GDM1 (cell line): Measurements from ENCODE around the gene SNRNP35.
"Not testable (repeated sequence)": the region's sequence is repeated elsewhere in the genome, so short reads cannot be mapped to it uniquely, and the experiment has no call there.

Source experiments
- DNase-seq: peaks from one replicate; lab custom pipeline; 2025; lab: John Stamatoyannopoulos, UW

The SNRNP35 gene

DNA sequence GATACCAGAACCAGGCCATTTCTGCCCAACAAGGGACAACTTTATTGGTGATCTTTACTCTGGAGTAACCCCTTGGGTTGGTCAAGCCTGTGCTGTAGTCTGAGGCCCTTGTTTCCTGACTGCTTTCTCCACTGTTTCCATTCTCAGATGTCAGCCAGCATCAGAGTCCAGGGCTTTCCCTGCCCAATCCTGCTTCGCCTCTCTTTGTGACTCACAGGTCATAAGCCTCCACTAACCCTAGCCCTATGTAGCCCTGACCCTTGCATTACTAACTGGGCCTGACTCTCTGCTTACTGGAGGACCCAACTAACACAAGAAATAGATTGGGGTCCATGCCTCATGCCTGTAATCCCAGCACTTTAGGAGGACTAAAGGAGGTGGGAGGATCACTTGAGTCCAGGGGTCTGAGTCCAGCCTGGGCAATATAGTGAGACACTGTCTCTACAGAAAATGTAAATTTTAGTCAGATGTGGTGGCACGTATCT is 8.6 kb upstream of the SNRNP35 start:
- no peak for DNase-seq

DNA sequence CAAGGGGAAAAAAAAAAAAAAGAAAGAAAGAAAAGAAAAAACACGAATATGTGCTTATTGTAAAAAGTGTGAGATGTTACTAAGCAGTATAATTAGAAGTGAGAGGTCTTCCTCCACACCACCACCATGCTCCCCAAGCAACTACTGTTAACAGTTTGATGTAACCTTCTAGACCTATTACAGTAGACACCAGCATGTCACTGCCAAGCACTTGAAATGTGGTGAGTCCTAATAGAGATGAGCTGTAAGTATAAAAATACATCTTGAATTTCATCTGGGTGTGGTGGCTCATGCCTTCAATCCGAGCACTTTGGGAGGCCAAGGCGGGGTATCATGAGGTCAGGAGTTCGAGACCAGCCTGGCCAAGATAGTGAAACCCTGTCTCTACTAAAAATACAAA is 8.1 kb upstream of the SNRNP35 start:
- DNase-seq: no peak

DNA sequence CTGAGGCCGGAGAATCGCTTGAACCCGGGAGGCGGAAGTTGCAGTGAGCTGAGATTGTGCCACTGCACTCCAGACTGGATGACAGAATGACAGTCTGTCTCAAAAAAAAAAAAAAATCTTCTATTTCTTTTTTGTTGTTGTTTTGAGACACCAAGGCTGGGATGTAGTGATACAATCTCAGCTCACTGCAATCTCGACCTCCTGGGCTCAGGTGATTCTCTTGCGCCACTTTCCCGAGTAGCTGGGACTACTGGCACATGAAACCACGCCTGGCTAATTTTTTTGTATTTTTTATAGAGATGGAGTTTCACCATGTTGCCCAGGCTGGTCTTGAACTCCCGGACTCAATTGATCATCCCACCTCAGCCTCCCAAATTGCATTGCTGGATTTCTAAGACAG is 7.3 kb upstream of the SNRNP35 start:
- DNase-seq: no peak

DNA sequence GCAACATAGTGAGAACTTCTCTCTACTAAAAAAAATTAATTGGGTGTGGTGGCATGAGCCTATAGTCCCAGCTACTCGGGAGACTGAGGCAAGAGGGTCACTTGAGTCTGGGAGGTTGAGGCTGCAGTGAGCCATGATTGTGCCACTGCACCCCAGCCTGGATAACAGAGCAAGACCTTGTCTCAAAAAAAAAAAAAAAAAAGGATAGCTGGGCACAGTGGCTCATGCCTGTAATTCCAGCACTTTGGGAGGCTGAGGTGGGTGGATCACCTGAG is 5.7 kb upstream of the SNRNP35 start:
- DNase-seq: not testable (repeated sequence)

DNA sequence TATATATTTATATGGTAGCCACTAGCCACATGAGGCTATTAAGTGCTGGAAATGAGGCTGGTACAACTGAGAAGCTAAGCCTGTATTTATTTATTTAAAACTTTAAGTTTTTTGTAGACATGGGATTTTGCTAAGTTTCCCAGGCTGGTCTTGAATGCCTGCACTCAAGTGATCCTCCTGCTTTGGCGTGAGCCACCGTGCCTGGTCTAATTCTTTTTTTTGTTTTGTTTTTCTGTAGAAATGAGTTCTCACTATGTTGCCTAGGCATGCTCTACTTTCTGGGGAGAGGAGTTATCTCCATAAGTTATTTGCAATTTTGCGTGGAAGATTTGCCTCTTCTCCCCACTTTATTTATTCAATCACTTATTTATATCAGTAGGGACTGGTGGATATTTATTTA is 4.8 kb upstream of the SNRNP35 start:
- no peak for DNase-seq

DNA sequence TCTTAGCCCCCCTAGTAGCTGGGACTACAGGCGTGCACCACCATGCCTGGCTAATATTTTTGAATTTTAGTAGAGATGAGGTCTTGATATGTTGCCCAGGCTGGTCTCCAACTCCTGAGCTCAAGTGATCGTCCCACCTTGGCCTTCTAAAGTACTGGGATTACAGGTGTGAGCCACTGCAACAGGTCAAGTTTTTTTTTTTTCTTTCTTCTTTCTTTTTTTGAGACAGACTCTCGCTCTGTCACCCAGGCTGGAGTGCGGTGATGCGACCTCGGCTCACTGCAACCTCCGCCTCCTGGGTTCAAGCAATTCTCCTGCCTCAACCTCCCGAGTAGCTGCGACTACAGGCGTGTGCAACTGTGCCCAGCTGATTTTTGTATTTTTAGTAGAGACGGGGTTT is 5.2 kb downstream of the SNRNP35 start:
- not testable (repeated sequence) for DNase-seq

DNA sequence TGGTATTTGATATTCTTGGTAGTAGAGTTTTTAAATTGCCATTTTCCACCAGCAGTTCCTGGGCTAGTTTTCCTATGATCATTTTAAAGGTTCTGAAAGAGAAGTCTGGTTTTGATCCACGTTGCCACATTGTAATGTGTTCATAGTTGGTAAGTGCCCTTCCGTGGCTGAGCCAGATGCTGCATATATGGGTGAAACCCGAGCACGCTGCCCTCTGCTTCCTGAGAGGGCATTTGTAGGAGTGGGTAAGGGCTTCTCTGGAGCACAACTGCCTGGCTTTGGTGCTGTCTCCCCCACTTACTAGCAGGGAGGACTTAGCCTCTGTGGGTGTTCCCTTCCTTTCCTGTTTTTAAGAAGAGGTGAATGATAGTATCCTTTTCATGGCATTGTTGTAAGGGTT is 7.1 kb downstream of the SNRNP35 start:
- no peak for DNase-seq

DNA sequence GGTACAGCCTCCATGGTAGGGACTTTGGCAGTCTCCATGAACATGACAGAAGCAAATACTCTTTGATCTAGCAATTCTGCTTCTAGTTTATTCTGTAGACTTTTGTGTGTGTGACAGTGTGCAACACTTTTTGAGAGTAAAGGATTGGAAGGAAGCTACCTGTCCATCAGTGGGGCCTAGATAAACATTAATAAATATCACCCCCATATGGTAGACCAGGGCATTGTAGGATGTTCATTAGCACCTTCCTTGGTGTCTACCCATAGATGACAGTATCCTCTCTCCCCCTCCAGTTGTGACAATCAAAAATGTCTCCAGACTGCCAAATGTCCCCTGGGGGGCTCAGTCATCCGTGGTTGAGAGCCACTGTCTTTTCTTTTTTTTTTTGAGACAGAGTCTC is 10.8 kb downstream of the SNRNP35 start:
- no peak for DNase-seq

DNA sequence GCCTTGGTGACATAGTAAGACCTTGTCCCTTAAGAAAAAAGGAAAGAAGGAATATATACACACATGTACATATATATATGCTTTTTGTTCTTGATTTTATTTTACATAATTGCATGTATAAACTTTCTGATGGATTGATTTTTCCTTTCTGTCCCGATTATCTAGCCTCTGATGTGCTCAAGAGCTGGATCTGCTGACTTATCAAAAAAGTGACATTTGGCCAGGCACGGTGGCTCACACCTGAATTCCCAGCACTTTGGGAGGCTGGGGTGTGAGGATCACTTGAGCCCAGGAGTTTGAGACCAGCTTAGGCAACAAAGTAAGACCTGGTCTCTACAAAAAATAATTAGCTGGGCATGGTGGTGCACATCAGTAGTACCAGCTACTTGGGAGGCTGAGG is 12.0 kb downstream of the SNRNP35 start:
- no peak for DNase-seq

DNA sequence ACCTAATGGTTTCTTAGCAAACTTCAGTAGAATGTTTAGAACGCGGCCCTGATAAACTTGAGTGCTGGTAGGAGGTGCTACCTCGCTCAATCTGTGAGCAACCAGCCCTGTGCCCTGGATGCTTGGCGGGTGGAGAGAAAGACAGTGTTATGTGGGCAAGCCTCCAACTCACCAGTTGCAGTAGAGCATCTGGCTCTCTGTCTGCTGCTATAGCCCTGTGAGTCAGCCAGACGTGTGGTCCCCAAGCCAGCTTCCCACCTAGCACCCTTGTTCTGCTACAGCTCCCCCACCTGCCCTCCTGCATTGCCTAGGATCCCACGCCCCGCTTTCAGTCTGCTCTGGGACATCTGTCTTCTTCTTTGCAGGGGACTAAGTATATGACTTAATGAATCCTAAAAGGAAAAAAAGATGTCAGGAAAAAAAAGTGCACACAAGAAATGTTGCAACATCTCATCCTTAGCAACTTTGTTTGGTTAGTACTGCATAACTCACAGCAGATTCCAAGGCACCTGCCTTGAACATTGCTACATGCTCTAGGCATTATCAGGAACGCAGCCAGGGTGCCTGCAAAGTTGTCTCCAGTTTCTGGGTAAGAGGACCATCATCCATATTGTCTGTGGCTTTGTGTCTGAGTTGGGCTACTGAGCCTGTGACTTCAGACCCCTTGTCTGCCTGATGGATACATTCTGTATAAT is 13.6 kb downstream of the SNRNP35 start:
- DNase-seq: no peak

DNA sequence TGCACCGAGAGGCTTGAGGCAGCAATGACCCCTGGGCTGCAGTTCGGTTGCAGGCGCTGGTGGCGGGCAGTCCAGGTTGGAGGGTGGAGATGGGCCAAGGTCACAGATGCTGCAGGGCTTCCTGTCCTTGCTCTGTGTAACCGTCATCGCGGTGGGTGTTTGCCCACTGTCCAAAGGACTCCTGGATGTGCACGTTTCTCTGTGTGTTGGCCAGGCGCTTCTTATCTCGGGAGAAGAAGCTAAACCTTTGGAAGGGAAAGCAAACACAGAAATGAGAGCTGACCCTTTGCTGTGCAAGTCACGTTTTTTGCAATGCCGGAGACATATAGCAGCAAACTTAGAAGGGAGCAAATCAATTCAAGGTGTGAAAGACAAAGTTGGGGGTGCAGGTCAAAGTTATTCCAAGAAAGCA is 14.5 kb downstream of the SNRNP35 start:
- no peak for DNase-seq

DNA sequence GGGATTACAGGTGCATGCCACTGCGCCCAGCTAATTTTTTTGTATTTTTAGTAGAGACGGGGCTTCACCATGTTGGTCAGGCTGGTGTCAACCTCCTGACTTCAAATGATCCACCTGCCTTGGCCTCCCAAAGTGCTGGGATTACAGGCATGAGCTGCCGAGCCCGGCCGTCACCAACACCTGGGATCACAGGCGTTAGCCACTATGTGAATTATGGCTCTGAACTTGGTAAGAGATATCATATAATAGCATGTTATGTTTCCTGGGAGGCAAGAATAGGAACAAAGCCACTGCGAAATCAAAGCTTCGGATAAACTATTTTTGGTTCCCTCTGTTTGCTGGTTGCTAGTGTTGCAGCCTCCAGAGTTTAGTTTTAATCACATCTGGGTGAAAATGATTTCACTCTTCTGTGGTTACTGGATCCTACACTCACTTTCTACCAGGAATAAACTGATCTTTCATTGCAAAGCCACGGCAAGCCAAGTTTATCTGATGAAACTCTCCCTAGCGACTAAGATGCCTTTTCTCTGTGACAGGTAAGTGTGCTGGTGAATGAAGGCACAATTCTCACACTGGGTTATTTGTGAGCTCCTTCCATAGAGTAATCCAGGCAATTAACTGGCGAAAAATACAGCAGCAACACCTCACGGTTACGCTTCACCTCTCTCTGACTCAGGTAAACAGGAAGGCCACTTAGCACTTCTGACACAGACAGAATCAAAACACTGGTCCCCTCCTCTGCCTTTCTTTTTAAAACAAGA is 16.7 kb downstream of the SNRNP35 start:
- DNase-seq: no peak

DNA sequence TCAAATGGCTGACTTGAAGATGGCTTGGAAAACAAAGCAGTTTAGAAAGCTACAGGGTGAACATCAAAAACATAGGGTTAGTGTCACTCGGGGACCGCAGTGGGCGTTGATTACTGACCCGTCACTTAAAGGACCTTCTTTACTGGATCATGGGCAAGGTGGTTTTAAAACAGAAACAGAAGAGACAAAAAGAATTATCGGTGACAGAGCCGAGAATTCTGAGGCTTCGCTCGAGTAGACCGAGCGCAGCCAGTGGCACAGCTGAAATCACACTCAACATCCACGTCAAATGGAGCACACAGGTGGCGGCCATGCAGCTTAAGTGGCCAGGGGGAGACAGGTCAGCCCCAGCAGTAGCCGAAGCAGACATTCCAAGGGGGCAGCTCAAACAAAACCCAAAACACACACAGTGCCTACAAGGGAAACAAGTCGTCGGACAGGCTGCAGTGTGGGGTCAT is 17.3 kb downstream of the SNRNP35 start:
- no peak for DNase-seq

DNA sequence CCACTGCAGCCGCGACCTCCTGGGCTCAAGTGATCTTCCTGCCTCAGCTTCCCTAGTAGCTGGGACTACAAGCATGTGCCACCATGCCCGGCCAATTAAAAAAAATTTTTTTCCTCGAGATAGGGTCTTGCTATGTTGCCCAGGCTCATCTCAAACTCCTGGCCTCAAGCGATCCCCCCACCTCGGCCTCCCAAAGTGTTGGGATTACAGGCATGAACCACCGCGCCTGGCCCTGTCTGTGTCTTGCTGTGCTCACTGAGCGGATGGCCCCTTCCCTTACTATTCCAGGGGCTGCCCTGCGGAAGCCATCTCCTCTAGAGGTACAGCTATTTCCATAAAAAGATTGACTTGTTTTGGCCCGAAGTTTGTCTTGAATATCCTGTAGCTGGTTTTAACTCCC is 20.1 kb downstream of the SNRNP35 start:
- no peak for DNase-seq

DNA sequence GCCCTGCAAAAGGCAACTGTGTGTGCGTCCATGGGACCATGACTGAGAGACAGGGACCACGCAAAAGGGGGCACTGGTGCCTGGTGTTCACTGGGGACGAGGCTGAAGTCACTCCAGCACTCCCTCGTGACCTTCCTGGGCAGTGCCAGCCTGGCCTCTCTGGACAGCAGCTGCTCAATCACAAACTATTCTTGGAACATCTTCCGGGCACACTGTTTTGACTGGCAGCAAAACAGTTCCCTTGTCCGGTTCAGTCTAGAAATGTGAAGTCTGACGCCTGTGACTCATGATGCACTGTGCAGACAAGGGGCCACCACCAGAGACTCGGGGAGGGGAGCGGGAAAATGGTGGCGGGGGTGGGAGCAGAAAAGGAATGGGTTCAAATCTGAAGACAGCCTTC is 20.8 kb downstream of the SNRNP35 start:
- DNase-seq: no peak

DNA sequence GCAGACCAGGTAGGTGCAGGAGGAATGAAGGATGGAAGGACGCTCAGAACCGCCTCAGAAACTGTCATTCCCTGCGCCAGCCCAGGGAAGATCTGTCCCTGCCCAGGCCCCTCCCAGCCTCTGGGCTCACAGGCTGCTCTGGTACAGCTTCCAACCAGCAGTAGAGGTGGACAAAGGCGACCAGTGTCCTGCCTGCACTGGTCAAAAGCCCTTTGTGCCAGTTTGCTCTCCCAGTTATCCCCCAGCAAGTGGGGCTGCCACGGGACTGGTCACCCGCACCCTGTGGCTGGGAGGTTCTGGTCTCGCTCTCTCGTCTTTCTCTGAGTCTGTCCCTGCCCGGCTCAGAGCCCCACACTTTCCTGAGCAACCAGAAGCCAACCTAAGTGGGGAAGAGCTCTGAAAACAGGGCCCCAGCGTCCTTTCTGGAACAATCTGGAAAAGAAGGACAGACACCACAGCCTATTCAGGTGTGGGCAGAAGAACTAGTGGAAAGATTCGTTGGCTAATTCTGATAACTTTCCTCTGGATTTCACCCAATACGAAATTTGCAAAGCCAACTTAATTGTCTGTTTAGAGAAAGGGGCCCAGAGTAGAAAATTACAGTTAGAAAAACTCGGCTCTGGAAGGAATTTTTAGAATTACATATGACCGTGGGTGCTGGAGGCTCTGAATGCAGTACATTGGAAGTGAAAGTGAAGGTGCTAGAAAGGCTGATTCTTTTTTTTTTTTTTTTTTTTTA is 21.7 kb downstream of the SNRNP35 start:
- DNase-seq: no peak

DNA sequence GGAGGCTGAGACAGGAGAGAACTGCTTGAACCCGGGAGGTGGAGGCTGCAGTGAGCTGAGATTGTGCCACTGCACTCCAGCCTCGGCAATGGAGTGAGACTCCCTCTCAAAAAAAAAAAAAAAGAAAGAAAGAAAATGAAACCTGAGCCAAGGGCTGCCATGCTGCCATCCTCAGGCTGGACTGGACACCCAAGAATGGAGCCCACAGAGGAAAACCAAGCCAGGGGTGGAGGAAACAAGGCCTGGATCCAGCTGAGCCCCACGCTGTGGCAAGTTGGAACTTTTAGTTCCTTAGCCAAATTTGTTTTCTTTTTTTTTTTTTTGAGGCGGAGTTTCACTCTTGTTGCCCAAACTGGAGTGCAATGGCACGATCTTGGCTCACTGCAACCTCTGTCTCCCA is 23.3 kb downstream of the SNRNP35 start:
- not testable (repeated sequence) for DNase-seq

DNA sequence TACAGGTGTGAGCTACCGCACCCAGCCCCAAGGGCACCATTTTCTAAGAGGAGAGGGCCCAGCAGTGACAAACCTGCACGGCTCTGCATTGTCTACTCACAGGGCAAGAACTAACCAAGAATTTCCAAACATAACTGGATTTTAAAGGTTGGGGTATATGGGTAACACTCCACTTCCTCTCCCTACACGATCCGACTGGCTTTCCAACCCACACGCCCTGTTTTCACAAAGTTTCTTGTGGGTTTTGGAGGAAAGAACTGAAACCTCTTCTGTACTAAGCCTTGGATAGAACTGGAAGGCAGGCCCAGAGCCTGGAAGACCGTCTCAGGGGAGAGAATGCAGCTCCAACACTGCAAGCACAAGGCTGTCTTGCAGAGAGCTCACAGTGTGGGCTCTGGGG is 24.9 kb downstream of the SNRNP35 start:
- DNase-seq: no peak

DNA sequence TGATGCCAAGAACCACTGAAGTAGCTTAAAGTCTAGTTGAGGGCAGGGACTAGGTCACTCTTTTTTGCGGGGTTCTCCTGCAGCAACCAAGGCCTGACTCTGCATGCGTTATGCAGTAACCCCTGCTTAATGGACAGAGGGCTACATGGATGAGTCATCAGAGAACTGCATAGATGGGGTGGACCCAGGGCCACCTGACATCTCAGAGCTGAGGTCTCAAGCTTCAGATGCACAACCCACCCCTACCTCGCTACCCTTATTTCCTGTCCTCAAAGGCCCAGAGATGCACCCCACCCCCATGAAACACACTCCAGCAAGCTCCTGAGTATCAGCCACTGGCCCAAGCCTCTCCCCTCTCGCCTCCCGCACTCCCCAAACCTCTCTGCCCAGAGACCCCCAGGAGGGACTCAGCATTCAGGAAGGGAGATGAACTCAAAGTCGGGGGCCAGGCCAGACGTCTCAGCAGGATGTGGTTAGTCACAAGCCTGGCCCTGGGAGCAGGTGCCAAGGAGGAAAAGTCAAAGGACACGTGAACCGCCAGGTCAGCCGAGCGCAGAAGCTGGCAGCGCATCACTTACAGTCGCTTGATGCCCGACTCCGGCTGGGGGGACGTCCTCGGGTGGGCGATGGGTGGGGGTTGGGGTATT is 25.8 kb downstream of the SNRNP35 start:
- DNase-seq: no peak

DNA sequence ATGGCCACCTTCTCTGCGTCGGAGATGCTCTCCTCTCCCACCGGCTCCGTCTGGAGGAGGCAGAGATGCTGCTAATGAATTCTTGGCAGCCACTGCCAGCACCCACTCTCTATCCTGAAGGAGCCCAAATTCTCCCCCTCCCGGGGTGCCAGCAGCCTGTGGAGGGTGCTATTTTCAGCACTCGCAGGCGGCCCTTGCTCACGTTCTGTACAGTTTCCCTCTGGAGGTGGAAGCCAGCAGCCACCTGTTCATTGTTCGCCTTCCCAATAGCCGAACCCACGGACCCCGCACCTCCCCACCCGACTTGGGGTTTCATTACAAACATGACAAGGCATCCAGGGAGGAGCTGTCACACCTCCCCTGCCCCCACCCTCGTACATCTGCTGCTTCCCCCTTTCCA is 27.8 kb downstream of the SNRNP35 start:
- DNase-seq: no peak

DNA sequence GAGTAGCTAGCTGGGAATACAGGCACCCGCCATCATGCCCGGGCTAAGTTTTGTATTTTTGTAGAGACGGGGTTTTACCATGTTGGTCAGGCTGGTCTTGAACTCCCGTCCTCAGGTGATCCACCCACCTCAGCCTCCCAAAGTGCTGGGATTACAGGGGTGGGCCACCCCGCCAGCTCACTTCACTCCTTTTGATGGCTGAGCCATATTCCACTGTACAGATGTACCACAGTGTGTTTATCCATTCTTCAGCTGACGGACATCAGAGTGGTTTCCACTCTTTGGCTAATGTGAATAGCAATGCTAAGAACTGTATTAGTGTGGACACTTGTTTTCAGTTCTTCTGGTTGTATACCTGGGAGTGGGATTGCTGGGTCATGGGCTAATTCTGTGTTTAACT is 29.5 kb downstream of the SNRNP35 start:
- no peak for DNase-seq

DNA sequence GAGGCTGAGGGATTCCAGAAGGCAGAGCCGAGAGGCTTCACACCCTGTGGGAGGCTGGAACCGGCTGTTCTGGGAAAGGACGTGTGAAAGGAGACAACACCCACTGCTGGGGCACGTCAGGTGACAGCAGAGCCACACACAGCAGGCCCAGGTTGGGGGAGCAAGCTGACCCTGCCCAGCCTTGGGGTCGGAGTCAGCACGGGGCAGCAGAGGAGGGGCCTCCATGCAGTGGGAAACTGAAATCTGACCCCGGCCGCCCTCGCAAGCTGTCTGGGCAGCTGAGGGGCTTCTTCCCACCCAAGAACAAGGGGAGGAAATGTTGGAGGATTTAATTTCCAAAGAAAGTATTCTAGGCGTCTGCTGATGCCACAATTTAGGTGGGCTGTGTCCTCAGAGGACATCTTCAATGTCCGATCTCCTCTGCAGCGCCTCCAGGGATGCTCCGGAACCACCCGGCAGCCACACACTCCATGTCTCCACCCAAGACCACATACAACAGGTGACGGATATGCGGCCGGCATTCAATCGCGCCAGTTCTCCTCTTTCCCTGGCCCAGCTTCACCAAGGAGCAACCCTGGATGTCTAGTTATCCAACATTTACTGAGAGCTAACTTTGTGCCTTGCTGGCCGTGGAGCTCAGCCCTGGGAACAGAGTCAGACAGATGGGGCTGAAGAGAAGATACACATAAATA is 30.7 kb downstream of the SNRNP35 start:
- DNase-seq: no peak
